Ishikawa (cell line): ENCODE data around the gene ABR.

Experiments used
- CEBPB ChIP-seq: IDR thresholded peaks from 2 replicates; pipeline ENCODE4 v1.6.1; 2012
- CREB1 ChIP-seq: IDR thresholded peaks from 2 replicates; pipeline ENCODE4 v1.6.1; 2012; ENCODE audit warnings: low read depth
- EP300 ChIP-seq: IDR thresholded peaks from 2 replicates; pipeline ENCODE4 v1.6.1; 2012; ENCODE audit warnings: borderline replicate concordance
- FOXM1 ChIP-seq: IDR thresholded peaks from 2 replicates; pipeline ENCODE4 v1.6.1; 2012; ENCODE audit warnings: low read depth, borderline replicate concordance
- MAX ChIP-seq: IDR thresholded peaks from 2 replicates; pipeline ENCODE4 v1.6.1; 2012
- NFIC ChIP-seq: IDR thresholded peaks from 2 replicates; pipeline ENCODE4 v1.6.1; 2012
- RAD21 ChIP-seq: IDR thresholded peaks from 2 replicates; pipeline ENCODE4 v1.6.1; 2012; ENCODE audit warnings: low read depth
- TAF1 ChIP-seq: IDR thresholded peaks from 2 replicates; pipeline ENCODE4 v1.6.1; 2012; ENCODE audit warnings: low read depth, mild to moderate bottlenecking
- TCF12 ChIP-seq: IDR thresholded peaks from 2 replicates; pipeline ENCODE4 v1.6.1; 2012; ENCODE audit warnings: low read depth
- TEAD4 ChIP-seq: IDR thresholded peaks from 2 replicates; pipeline ENCODE4 v1.6.1; 2012
- YY1 ChIP-seq: IDR thresholded peaks from 2 replicates; pipeline ENCODE4 v1.6.1; 2012; ENCODE audit warnings: low read depth
- ZBTB7A ChIP-seq: IDR thresholded peaks from 2 replicates; pipeline ENCODE4 v1.6.1; 2012; ENCODE audit warnings: low read depth
- TF ChIP-seq, protein P1 (sequence below): IDR thresholded peaks from 2 replicates; pipeline ENCODE4 v1.6.1; 2012; ENCODE audit warnings: low read depth, mild to moderate bottlenecking

GRCh38 chr17:1005361-1005946, 174.3 kb downstream of the ABR start:
- TF ChIP-seq ZBTB7A = no peak
- no peak for TF ChIP-seq CREB1
- no peak for TF ChIP-seq CEBPB
- no peak for TF ChIP-seq MAX
- TF ChIP-seq, protein P1, sequence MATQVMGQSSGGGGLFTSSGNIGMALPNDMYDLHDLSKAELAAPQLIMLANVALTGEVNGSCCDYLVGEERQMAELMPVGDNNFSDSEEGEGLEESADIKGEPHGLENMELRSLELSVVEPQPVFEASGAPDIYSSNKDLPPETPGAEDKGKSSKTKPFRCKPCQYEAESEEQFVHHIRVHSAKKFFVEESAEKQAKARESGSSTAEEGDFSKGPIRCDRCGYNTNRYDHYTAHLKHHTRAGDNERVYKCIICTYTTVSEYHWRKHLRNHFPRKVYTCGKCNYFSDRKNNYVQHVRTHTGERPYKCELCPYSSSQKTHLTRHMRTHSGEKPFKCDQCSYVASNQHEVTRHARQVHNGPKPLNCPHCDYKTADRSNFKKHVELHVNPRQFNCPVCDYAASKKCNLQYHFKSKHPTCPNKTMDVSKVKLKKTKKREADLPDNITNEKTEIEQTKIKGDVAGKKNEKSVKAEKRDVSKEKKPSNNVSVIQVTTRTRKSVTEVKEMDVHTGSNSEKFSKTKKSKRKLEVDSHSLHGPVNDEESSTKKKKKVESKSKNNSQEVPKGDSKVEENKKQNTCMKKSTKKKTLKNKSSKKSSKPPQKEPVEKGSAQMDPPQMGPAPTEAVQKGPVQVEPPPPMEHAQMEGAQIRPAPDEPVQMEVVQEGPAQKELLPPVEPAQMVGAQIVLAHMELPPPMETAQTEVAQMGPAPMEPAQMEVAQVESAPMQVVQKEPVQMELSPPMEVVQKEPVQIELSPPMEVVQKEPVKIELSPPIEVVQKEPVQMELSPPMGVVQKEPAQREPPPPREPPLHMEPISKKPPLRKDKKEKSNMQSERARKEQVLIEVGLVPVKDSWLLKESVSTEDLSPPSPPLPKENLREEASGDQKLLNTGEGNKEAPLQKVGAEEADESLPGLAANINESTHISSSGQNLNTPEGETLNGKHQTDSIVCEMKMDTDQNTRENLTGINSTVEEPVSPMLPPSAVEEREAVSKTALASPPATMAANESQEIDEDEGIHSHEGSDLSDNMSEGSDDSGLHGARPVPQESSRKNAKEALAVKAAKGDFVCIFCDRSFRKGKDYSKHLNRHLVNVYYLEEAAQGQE = no peak
- no peak for TF ChIP-seq FOXM1
- TF ChIP-seq EP300 = no peak
- TF ChIP-seq YY1 = no peak
- TF ChIP-seq TAF1 = no peak
- peak; percentile 59; the same call in 1 of the 2 replicates for TF ChIP-seq NFIC
- no peak for TF ChIP-seq TEAD4
- TF ChIP-seq RAD21 = no peak
- TF ChIP-seq TCF12 = no peak
